ENCODE results near the gene NPIPA7.
"Not testable (repeated sequence)": the region's sequence is repeated elsewhere in the genome, so short reads cannot be mapped to it uniquely, and the experiment has no call there.

- not testable (repeated sequence) for TF ChIP-seq CTCF (conservative IDR thresholded peaks at IDR 0.05 in 1 of 2, IDR thresholded peaks at IDR 0.05 in 1 of 2; ENCODE audit: low read depth in 1 of 2, low read length in 2 of 2); EZH2 (IDR thresholded peaks at IDR 0.05; ENCODE audit: low read length, missing control alignments)
Measured at GRCh38 chr16:16434711-16435110, 55.8 kb downstream of the NPIPA7 start.

Measured in fibroblast of lung (primary cell).